ENCODE measurements around the gene POLR3C.

POLR3C gene

GRCh38 chr1:145892486-145893087, 68.6 kb downstream of the POLR3C start:
- no peaks in the 10 kb centered on the region for H3K79me2 ChIP-seq (ENCODE audit: insufficient read depth, low read length)
- no peak overlapping the region for H3K27ac ChIP-seq (ENCODE audit: low read depth, low read length)
- no peak overlapping the region for H3K9ac ChIP-seq (ENCODE audit: low read length)
- H3K9me3 ChIP-seq (ENCODE audit: insufficient read depth, low read length) = no peaks in the 10 kb centered on the region
- no peak overlapping the region for H3K4me2 ChIP-seq (ENCODE audit: low read depth, low read length, poor library complexity, severe bottlenecking)
- H3K4me3 ChIP-seq (ENCODE audit: insufficient read depth, low read length, poor library complexity, severe bottlenecking) = no peak overlapping the region
- H3K27me3 ChIP-seq (ENCODE audit: low read length) = no peaks in the 10 kb centered on the region
- H3K9me2 ChIP-seq (replicated peaks; ENCODE audit: insufficient read depth, low read length) = no peaks in the 10 kb centered on the region
- no peaks in the 10 kb centered on the region for H4K20me1 ChIP-seq (ENCODE audit: low read depth, low read length)
- H3K36me3 ChIP-seq (ENCODE audit: low read length) = no peaks in the 10 kb centered on the region
- TF ChIP-seq EZH2phosphoT487 (conservative IDR thresholded peaks at IDR 0.05; ENCODE audit: low read length) (no peak), CTCF (IDR thresholded peaks at IDR 0.05; ENCODE audit: insufficient read depth, low read length, poor library complexity, severe bottlenecking) (no peak)
- no peak overlapping the region for H2AFZ ChIP-seq (ENCODE audit: low read depth, low read length, severe bottlenecking)
- H3F3A ChIP-seq (ENCODE audit: insufficient read depth) = no peaks in the 10 kb centered on the region

GRCh38 chr1:145893306-145894055, 69.5 kb downstream of the POLR3C start:
- Histone ChIP-seq H3K4me2 (ENCODE audit: low read depth, low read length, poor library complexity, severe bottlenecking) (no peak overlapping the region), H3F3A (ENCODE audit: insufficient read depth) (no peaks in the 10 kb centered on the region), H3K9me3 (ENCODE audit: insufficient read depth, low read length) (no peaks in the 10 kb centered on the region), H3K9me2 (replicated peaks; ENCODE audit: insufficient read depth, low read length) (no peaks in the 10 kb centered on the region), H3K79me2 (ENCODE audit: insufficient read depth, low read length) (no peaks in the 10 kb centered on the region), H3K4me3 (ENCODE audit: insufficient read depth, low read length, poor library complexity, severe bottlenecking) (no peak overlapping the region), H2AFZ (ENCODE audit: low read depth, low read length, severe bottlenecking) (no peak overlapping the region), H4K20me1 (ENCODE audit: low read depth, low read length) (no peaks in the 10 kb centered on the region), H3K27me3 (ENCODE audit: low read length) (no peaks in the 10 kb centered on the region), H3K36me3 (ENCODE audit: low read length) (no peaks in the 10 kb centered on the region), H3K27ac (ENCODE audit: low read depth, low read length) (no peak overlapping the region), H3K9ac (ENCODE audit: low read length) (no peak overlapping the region)
- TF ChIP-seq EZH2phosphoT487 (conservative IDR thresholded peaks at IDR 0.05; ENCODE audit: low read length) = no peak
